ENCODE measurements around the gene MACF1. TPM values are rescaled to one million over a fixed set of nuclear protein-coding genes. Genes with fewer than 3 reads are reported as not detected.

Gene MACF1
- total and polyA plus RNA-seq, 10 donors = 50.8 to 641 (median 414) TPM

GRCh38 chr1:39164256-39164655 is 40.2 kb upstream of the MACF1 start:
- H3K4me3 ChIP-seq = no peak overlapping the region
- TF ChIP-seq POLR2AphosphoS5 (IDR thresholded peaks at IDR 0.05) (no peak), POLR2A (IDR thresholded peaks at IDR 0.05) (no peak)
- TF ChIP-seq, protein P1, sequence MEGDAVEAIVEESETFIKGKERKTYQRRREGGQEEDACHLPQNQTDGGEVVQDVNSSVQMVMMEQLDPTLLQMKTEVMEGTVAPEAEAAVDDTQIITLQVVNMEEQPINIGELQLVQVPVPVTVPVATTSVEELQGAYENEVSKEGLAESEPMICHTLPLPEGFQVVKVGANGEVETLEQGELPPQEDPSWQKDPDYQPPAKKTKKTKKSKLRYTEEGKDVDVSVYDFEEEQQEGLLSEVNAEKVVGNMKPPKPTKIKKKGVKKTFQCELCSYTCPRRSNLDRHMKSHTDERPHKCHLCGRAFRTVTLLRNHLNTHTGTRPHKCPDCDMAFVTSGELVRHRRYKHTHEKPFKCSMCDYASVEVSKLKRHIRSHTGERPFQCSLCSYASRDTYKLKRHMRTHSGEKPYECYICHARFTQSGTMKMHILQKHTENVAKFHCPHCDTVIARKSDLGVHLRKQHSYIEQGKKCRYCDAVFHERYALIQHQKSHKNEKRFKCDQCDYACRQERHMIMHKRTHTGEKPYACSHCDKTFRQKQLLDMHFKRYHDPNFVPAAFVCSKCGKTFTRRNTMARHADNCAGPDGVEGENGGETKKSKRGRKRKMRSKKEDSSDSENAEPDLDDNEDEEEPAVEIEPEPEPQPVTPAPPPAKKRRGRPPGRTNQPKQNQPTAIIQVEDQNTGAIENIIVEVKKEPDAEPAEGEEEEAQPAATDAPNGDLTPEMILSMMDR (IDR thresholded peaks at IDR 0.05 in 8 of 11, conservative IDR thresholded peaks at IDR 0.05 in 3 of 11) = no peak
- H3K27me3 ChIP-seq (replicated peaks in 1 of 7) = no peaks in the 10 kb centered on the region
- intact Hi-C loops (cut with DNase I; ENCODE audit: low total_unique reads) = no loop called here
- DNase-seq = no peak
- peaks cover 0 to 46% (median 17%) of the 10 kb centered on the region in 6 donors for H3K4me1 ChIP-seq
- H3K9me3 ChIP-seq = no peaks in the 10 kb centered on the region
- no peaks in the 10 kb centered on the region for H3K36me3 ChIP-seq
- H3K27ac ChIP-seq = no peak overlapping the region

- no peaks in the 10 kb centered on the region for H3K36me3 ChIP-seq
- no peaks in the 10 kb centered on the region for H3K27me3 ChIP-seq (replicated peaks in 1 of 7)
- 71 to 93% (median 85%) methylated on average over 2 of the region's 2 CpGs for WGBS, 5 donors
- peaks cover 0 to 39% (median 15%) of the 10 kb centered on the region in 6 donors for H3K4me1 ChIP-seq
- TF ChIP-seq, protein P1 (IDR thresholded peaks at IDR 0.05 in 8 of 11, conservative IDR thresholded peaks at IDR 0.05 in 3 of 11) = no peak
- TF ChIP-seq POLR2AphosphoS5 (IDR thresholded peaks at IDR 0.05) (no peak), POLR2A (IDR thresholded peaks at IDR 0.05) (no peak)
- H3K4me3 ChIP-seq = no peak overlapping the region
- no peak overlapping the region for H3K27ac ChIP-seq
- intact Hi-C loops (cut with DNase I; ENCODE audit: low total_unique reads) = no loop called here
- DNase-seq = no peak
- no peaks in the 10 kb centered on the region for H3K9me3 ChIP-seq
These were observed 39.4 kb upstream of the MACF1 start for GRCh38 chr1:39165049-39165448.

DNA sequence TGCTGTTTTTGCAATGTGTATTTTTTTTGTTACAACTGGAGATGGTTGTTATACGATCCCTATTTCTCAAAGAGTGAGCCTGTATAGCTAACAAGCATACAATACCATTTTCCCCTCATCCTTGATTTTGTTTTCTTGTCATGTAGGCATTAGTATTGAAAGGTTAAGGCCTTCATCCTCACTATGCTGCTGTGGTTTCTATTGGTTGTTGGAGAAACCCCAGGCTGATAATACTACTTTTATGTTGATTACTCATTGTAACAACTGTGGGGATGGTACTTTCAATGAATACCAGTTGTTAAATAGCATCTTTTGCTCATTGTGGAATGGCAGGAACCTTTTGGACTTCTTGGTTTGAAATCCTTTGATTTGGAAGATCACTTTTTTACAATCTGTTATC is 39.0 kb upstream of the MACF1 start:
- no peaks in the 10 kb centered on the region for H3K9me3 ChIP-seq
- no peaks in the 10 kb centered on the region for H3K27me3 ChIP-seq (replicated peaks in 1 of 7)
- H3K36me3 ChIP-seq = no peaks in the 10 kb centered on the region
- TF ChIP-seq, protein P1 (IDR thresholded peaks at IDR 0.05 in 8 of 11, conservative IDR thresholded peaks at IDR 0.05 in 3 of 11) = no peak
- TF ChIP-seq POLR2A (IDR thresholded peaks at IDR 0.05) = no peak
- no peak overlapping the region for H3K4me3 ChIP-seq
- peaks cover 0 to 35% (median 15%) of the 10 kb centered on the region in 6 donors for H3K4me1 ChIP-seq
- DNase-seq = no peak
- 68 to 97% (median 81%) methylated on average over 1 of the region's 1 CpG for WGBS, 5 donors
- intact Hi-C loops (cut with DNase I; ENCODE audit: low total_unique reads) = no loop called here
- H3K27ac ChIP-seq = no peak overlapping the region

- H3K4me3 ChIP-seq = no peak overlapping the region
- no peaks in the 10 kb centered on the region for H3K27me3 ChIP-seq (replicated peaks in 1 of 7)
- 72 to 80% (median 76%) methylated on average over 5 of the region's 5 CpGs for WGBS, 5 donors
- TF ChIP-seq POLR2A (IDR thresholded peaks at IDR 0.05) (no peak), POLR2AphosphoS5 (IDR thresholded peaks at IDR 0.05) (no peak)
- TF ChIP-seq, protein P1 (IDR thresholded peaks at IDR 0.05 in 8 of 11, conservative IDR thresholded peaks at IDR 0.05 in 3 of 11) = no peak
- no peaks in the 10 kb centered on the region for H3K36me3 ChIP-seq
- intact Hi-C loops (cut with DNase I; ENCODE audit: low total_unique reads) = no loop called here
- H3K4me1 ChIP-seq = peaks cover 0 to 36% (median 19%) of the 10 kb centered on the region in 6 donors
- DNase-seq = no peak
- H3K9me3 ChIP-seq = no peaks in the 10 kb centered on the region
- H3K27ac ChIP-seq = no peak overlapping the region
These were observed 36.8 kb upstream of the MACF1 start for GRCh38 chr1:39167632-39168209.

All from spleen (tissue), 11 donors.